ENCODE measurements around the gene CNKSR3.

CNKSR3 gene

DNA sequence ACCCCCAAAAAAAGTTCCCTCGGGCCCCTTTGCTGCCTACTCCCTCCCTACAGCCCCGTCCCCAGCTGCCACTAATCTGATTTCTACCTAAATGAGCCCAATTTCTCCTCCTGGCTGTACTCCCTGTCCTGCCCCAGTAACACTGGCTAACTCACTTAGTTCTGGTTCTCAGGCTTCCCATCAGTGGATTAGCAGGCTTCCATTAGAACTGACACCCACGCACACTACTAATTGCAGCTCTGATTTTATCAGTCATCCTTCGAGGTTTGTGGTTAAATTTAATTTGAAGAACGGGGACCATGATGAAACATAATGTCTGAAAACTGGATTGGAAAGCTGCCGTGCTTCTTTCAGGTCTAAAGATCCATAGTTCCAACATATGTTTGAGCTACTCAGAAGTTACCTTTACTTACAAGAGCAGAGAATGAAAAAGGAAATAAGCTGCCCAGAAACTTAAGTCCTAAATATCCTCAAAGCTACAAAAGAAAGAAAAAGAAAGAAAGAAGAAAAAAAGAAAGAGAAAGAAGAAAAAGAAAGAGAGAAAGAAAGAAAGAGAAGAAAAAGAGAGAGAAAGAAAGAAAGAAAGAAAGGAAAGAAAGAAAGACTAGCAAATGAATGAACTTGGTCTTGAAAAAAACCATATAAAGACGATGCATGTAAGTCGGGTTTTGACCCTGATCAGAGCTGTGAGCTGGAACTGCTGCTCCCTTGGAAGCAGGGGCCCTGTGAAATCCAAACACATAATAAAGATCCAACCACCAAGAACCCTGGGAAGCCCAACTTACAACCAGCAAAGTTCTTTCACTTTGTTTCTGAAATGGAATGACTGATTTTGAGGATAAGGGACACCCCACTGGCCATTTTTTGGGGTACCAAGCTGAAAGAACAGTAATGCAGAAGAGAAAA lies 51.7 kb downstream of the CNKSR3 start:
- DNase-seq (ENCODE audit: low read depth in 2 of 2), result peak in 1 of 2 donors; percentile 27
- no peak overlapping the region for H3K4me3 ChIP-seq (replicated peaks in 1 of 2; ENCODE audit: low read depth in 2 of 2, low read length in 2 of 2)
- no peak for TF ChIP-seq CTCF (IDR thresholded peaks at IDR 0.05; ENCODE audit: low read depth, low read length)

- no peak for DNase-seq (ENCODE audit: low read depth in 2 of 2)
- no peak for TF ChIP-seq CTCF (IDR thresholded peaks at IDR 0.05; ENCODE audit: low read depth, low read length)
- H3K4me3 ChIP-seq (replicated peaks in 1 of 2; ENCODE audit: low read depth in 2 of 2, low read length in 2 of 2), result no peak overlapping the region
Measured at GRCh38 chr6:154457881-154458284, 52.6 kb downstream of the CNKSR3 start.

GRCh38 chr6:154457046-154457713 lies 53.3 kb downstream of the CNKSR3 start:
- no peak for TF ChIP-seq CTCF (IDR thresholded peaks at IDR 0.05; ENCODE audit: low read depth, low read length)
- no peak for DNase-seq (ENCODE audit: low read depth in 2 of 2)
- no peak overlapping the region for H3K4me3 ChIP-seq (replicated peaks in 1 of 2; ENCODE audit: low read depth in 2 of 2, low read length in 2 of 2)

GRCh38 chr6:154453329-154453728 lies 57.2 kb downstream of the CNKSR3 start:
- no peak for DNase-seq (ENCODE audit: low read depth in 2 of 2)
- H3K4me3 ChIP-seq (replicated peaks in 1 of 2; ENCODE audit: low read depth in 2 of 2, low read length in 2 of 2), result no peak overlapping the region
- TF ChIP-seq CTCF (IDR thresholded peaks at IDR 0.05; ENCODE audit: low read depth, low read length), result no peak

- H3K4me3 ChIP-seq (replicated peaks in 1 of 2; ENCODE audit: low read depth in 2 of 2, low read length in 2 of 2), result no peak overlapping the region
- TF ChIP-seq CTCF (IDR thresholded peaks at IDR 0.05; ENCODE audit: low read depth, low read length), result no peak
- DNase-seq (ENCODE audit: low read depth in 2 of 2), result no peak
Measured at GRCh38 chr6:154450498-154450897, 60.0 kb downstream of the CNKSR3 start.

DNA sequence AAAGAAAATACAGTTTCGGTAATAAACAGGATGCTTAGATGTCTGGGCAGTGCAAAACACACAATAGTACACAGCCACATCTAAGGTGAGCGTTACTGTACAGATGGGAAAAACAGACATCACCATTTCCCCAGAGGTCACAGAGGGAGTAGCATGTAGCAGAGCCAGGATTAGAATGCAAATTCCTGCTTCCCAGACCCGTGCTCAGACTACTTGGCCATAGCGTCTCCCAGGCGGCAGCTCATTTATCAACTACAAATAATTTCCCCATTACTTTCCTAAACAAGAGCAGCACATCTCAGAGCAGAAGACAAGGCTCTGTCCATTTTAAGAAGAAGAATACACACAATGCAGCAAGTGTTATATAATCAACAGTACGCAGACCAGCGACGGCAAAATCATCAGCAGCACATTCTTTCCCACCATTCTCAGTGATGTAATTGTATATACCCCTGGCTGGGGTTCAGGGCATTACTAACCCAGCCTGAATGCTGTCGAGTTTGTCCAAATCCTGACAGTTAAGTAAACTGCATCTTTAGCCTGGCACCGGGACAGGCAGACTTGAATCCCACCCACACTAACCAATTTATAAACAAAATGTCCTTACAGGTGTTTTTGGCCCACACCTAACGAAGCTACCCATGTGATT lies 61.9 kb downstream of the CNKSR3 start:
- peak; percentile 76 to 81 for DNase-seq (ENCODE audit: low read depth in 2 of 2)
- no peak overlapping the region for H3K4me3 ChIP-seq (replicated peaks in 1 of 2; ENCODE audit: low read depth in 2 of 2, low read length in 2 of 2)
- TF ChIP-seq CTCF (IDR thresholded peaks at IDR 0.05; ENCODE audit: low read depth, low read length), result peak; percentile 27
